Upper lobe of left lung (tissue), 6 donors: Measurements from ENCODE around the gene UST. TPM values are rescaled to one million over a fixed set of nuclear protein-coding genes. Genes with fewer than 3 reads are reported as not detected.
A peak's percentile ranks its signal among the peaks of the same experiment; 100 is the strongest.

Source experiments
- ATAC-seq, 2 donors: fragments of 200-7000 bp; cut with Tn5 transposase; one replicate each; pipeline ENCODE4 v1.9.1; 2022; ENCODE audit warnings: mild to moderate bottlenecking in 2 of 2, moderate library complexity in 2 of 2; ENCODE audit not compliant: low FRiP score in 2 of 2
- DNase-seq, 2 donors: peaks; one replicate each; pipeline ENCODE4 v3.0.0-alpha.2; 2019 to 2020
- H3K27ac ChIP-seq, 4 donors: fragments of 200-600 bp; sonication (generic); one replicate each; pipeline ENCODE4 v1.5.1; 2016 to 2019
- H3K27me3 ChIP-seq, 4 donors: fragments of 200-600 bp; sonication (generic); one replicate each; pipeline ENCODE4 v1.5.1; 2017 to 2019
- H3K36me3 ChIP-seq, 4 donors: fragments of 200-600 bp; sonication (generic); one replicate each; pipeline ENCODE4 v1.5.1; 2016 to 2019
- H3K4me1 ChIP-seq, 4 donors: fragments of 200-600 bp; sonication (generic); one replicate each; pipeline ENCODE4 v1.5.1; 2018 to 2019
- H3K4me3 ChIP-seq, 4 donors: fragments of 200-600 bp; sonication (generic); one replicate each; pipeline ENCODE4 v1.5.1; 2017 to 2019; ENCODE audit warnings: mild to moderate bottlenecking in 2 of 4, moderate library complexity in 1 of 4
- H3K9me3 ChIP-seq, 4 donors: fragments of 200-600 bp; sonication (generic); one replicate each; pipeline ENCODE4 v1.5.1; 2018 to 2019
- EP300 ChIP-seq, 4 donors: sonication (generic); formaldehyde crosslinking; IDR thresholded peaks; one replicate each; pipeline ENCODE4 v1.5.1; 2017; ENCODE audit warnings: antibody characterized with exemption in 4 of 4, control low read depth in 2 of 4
- POLR2A ChIP-seq, 4 donors: fragments of 450-650 bp; IDR thresholded peaks; one replicate each; pipeline ENCODE4 v1.5.1; 2016 to 2017; ENCODE audit warnings: antibody characterized with exemption in 4 of 4, mild to moderate bottlenecking in 2 of 4
- POLR2AphosphoS5 ChIP-seq, 2 donors: sonication (generic); formaldehyde crosslinking; IDR thresholded peaks; one replicate each; pipeline ENCODE4 v1.5.1; 2017; ENCODE audit warnings: antibody characterized with exemption in 2 of 2
- WGBS, 2 donors: methylation state at CpG; one replicate each; pipeline ENCODE4 v1.1.5; 2017 to 2018; 5-methylcytosine and 5-hydroxymethylcytosine counted together
- total RNA-seq, 6 donors: library from RNA; depleted of rRNA in 4 of 6; stranded (reverse); fragments of >200 nt in 4 of 6; gene quantifications; one replicate each; pipeline versions ENCODE4 v1.1.0 to v1.2.1, GENCODE V29; 2016 to 2021
- TF ChIP-seq, protein P1 (sequence below), 6 experiments: fragments of 450-650 bp in 4 of 6; fragments of 200-600 bp in 2 of 6; sonication (generic) in 2 of 6; IDR thresholded peaks; one replicate each; pipeline ENCODE4 v1.5.1; 2016 to 2019; ENCODE audit warnings: antibody characterized with exemption in 6 of 6
- donor health status: DM: no; HTN: no; CAD: no; lungs with moderate emphysema.
- donor health status: DM: no; HTN: yes; CAD: no; lungs with severe emphysema.

Gene UST
- total RNA-seq, 6 donors from 2014 or later, result 10.2 to 21.6 (median 14.2) TPM

DNA sequence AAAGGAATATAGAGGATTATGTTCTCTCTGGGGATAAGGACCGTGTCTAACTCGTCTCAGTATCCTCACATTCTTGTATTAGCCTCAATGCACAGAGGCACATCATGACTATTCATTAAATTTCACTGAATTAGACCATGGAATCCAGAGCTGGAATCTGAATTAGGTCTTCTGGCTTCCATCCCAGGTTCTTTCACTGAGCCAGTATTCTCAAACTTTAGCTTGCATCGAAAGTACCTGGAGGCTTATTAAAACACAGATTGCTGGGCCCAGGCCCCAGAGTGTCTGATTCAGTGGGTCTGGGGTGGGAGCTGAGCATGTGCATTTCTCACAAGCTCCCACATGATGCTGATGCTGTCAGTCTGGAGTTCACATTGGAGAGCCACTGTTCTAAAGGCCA lies 142.0 kb downstream of the UST start:
- Histone ChIP-seq H3K27ac (no peak overlapping the region), H3K4me1 (no peaks in the 10 kb centered on the region), H3K27me3 (no peaks in the 10 kb centered on the region), H3K36me3 (no peaks in the 10 kb centered on the region), H3K9me3 (no peaks in the 10 kb centered on the region), H3K4me3 (no peak overlapping the region)
- DNase-seq (no peak), ATAC-seq (no peak)
- 73 to 83% methylated on average over 3 of the region's 3 CpGs for WGBS, 2 donors
- no peak for TF ChIP-seq EP300 (IDR thresholded peaks at IDR 0.05)
- no peak for TF ChIP-seq POLR2A (IDR thresholded peaks at IDR 0.05)
- no peak for TF ChIP-seq POLR2AphosphoS5 (IDR thresholded peaks at IDR 0.05)
- TF ChIP-seq, protein P1, sequence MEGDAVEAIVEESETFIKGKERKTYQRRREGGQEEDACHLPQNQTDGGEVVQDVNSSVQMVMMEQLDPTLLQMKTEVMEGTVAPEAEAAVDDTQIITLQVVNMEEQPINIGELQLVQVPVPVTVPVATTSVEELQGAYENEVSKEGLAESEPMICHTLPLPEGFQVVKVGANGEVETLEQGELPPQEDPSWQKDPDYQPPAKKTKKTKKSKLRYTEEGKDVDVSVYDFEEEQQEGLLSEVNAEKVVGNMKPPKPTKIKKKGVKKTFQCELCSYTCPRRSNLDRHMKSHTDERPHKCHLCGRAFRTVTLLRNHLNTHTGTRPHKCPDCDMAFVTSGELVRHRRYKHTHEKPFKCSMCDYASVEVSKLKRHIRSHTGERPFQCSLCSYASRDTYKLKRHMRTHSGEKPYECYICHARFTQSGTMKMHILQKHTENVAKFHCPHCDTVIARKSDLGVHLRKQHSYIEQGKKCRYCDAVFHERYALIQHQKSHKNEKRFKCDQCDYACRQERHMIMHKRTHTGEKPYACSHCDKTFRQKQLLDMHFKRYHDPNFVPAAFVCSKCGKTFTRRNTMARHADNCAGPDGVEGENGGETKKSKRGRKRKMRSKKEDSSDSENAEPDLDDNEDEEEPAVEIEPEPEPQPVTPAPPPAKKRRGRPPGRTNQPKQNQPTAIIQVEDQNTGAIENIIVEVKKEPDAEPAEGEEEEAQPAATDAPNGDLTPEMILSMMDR (IDR thresholded peaks at IDR 0.05), result no peak

DNA sequence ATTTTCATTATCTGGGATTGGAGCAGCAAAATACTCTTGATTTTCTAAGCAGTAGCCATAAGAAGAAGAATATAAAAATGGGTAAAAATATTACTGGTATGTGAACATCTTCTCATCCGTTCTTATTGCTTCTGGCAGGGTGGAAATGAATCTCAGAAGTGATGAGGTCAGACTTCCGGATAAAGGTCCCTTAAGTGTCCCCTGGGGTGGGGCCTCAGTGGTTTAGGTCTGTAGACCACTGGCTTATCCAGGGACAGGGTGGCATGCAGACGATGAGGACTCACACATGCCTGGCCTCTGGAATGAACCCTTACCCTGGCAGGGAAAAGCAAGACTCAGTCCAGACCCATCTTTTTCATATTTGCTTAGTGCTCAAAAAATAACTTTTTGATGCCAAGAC lies 143.3 kb downstream of the UST start:
- Histone ChIP-seq H3K36me3 (no peaks in the 10 kb centered on the region), H3K27ac (no peak overlapping the region), H3K27me3 (no peaks in the 10 kb centered on the region), H3K9me3 (no peaks in the 10 kb centered on the region), H3K4me1 (no peaks in the 10 kb centered on the region), H3K4me3 (no peak overlapping the region)
- ATAC-seq, result peak in 1 of 2 donors; percentile 55
- DNase-seq, result no peak
- 67 to 74% methylated on average over 3 of the region's 3 CpGs for WGBS, 2 donors
- no peak for TF ChIP-seq POLR2A (IDR thresholded peaks at IDR 0.05)
- TF ChIP-seq POLR2AphosphoS5 (IDR thresholded peaks at IDR 0.05), result no peak
- TF ChIP-seq, protein P1 (IDR thresholded peaks at IDR 0.05), result no peak
- no peak for TF ChIP-seq EP300 (IDR thresholded peaks at IDR 0.05)

DNA sequence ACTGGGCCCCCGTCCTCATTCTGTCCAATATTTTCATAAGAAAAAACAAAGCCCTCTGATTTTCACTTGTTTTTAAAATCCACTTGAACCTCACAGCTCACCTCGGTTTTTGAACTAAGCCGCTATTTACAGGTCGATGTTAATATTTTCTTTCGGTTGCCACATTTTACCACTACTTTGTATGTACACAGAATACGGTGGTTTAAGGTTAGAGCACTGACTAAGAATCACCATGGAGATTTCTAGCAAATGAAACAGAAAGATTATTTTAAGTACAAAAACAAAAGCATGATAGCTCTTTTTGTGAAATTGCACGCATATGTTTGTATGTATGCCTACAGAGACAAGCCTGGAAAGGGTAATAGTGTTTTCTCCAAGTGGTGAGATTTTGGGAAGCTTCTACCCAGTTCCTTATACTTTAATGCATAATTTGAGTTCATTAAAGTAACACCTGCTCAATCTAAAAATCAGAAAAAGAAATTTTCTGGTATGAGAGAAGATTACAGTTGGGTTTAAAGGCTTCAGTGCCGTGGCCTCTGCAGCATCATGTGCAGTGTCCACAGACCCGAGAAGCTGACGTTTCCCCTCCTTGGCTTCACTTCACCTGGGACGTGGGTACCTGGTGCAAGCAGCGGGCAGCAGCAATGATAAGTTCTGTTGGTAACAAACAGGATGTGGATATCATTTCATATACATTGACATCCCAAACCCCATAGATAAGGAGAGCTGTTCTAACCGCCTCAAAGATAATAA lies 144.0 kb downstream of the UST start:
- Histone ChIP-seq H3K4me3 (no peak overlapping the region), H3K27ac (no peak overlapping the region), H3K36me3 (no peaks in the 10 kb centered on the region), H3K4me1 (no peaks in the 10 kb centered on the region), H3K9me3 (no peaks in the 10 kb centered on the region), H3K27me3 (no peaks in the 10 kb centered on the region)
- WGBS, 2 donors, result 77 to 85% methylated on average over 13 of the region's 13 CpGs
- no peak for ATAC-seq
- no peak for DNase-seq
- TF ChIP-seq EP300 (IDR thresholded peaks at IDR 0.05) (no peak), POLR2AphosphoS5 (IDR thresholded peaks at IDR 0.05) (no peak)

DNA sequence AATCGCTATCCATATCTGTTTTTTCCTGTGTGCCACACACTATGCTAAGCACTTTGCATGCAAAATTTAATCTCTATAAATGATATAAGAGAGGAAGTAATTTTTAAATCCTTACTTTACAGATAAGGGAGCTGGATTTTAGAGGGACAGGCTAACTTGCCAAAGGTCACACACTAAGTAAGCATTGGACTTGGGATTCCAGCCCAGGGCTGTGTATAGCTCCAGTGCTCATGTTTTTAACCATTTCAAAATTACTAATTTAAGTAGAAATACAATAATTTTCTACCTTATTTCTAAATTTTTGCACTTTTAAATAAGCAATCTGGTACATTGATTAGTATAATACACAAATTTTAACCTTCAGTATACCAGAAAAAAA lies 144.6 kb downstream of the UST start:
- TF ChIP-seq, protein P1 (IDR thresholded peaks at IDR 0.05), result no peak
- TF ChIP-seq POLR2A (IDR thresholded peaks at IDR 0.05), result no peak
- no peak for TF ChIP-seq POLR2AphosphoS5 (IDR thresholded peaks at IDR 0.05)
- TF ChIP-seq EP300 (IDR thresholded peaks at IDR 0.05), result no peak
- 75 to 86% methylated on average over 1 of the region's 1 CpG for WGBS, 2 donors
- no peaks in the 10 kb centered on the region for H3K36me3 ChIP-seq
- no peak overlapping the region for H3K27ac ChIP-seq
- no peak overlapping the region for H3K4me3 ChIP-seq
- ATAC-seq (no peak), DNase-seq (no peak)
- no peaks in the 10 kb centered on the region for H3K9me3 ChIP-seq
- no peaks in the 10 kb centered on the region for H3K27me3 ChIP-seq
- H3K4me1 ChIP-seq, result no peaks in the 10 kb centered on the region

DNA sequence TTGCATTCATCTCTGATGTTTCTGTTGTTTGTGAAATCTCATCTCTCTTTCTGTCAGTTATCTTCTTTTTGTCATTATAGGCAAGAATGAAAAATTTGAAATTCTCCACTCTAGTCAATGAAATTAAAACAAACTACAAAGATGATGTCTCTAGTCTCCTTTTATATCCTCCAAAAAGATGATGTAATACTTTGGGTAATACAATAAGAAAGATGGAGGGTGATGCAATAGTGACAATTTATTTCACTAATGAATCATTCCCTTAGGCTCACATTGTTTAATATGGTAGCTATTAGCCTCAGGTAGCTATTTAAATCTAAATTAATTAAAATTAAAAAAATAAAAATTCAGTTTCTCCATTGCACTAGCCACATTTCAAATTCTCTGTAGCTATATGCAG lies 145.4 kb downstream of the UST start:
- Histone ChIP-seq H3K4me3 (no peak overlapping the region), H3K27ac (no peak overlapping the region), H3K9me3 (no peaks in the 10 kb centered on the region), H3K36me3 (no peaks in the 10 kb centered on the region), H3K4me1 (no peaks in the 10 kb centered on the region), H3K27me3 (no peaks in the 10 kb centered on the region)
- DNase-seq (no peak), ATAC-seq (peak in 1 of 2 donors; percentile 14)
- TF ChIP-seq, protein P1 (IDR thresholded peaks at IDR 0.05), result no peak
- no peak for TF ChIP-seq POLR2A (IDR thresholded peaks at IDR 0.05)
- no peak for TF ChIP-seq POLR2AphosphoS5 (IDR thresholded peaks at IDR 0.05)
- TF ChIP-seq EP300 (IDR thresholded peaks at IDR 0.05), result no peak
